ENCODE data around the gene PIK3C3.

Gene PIK3C3

GRCh38 chr18:41936471-41937134 is 18.4 kb upstream of the PIK3C3 start:
- DNase-seq: no peak
- no peaks in the 10 kb centered on the region for H3K36me3 ChIP-seq
- no peaks in the 10 kb centered on the region for H3K27me3 ChIP-seq (ENCODE audit: insufficient read depth, low read depth, severe bottlenecking)
- no peak overlapping the region for H3K4me3 ChIP-seq (ENCODE audit: low read depth, low read length)
- no peaks in the 10 kb centered on the region for H3K9me3 ChIP-seq (ENCODE audit: severe bottlenecking)
- no peak overlapping the region for H3K27ac ChIP-seq
- no peak for TF ChIP-seq CTCF (IDR thresholded peaks at IDR 0.05; ENCODE audit: low read depth, low read length)

DNA sequence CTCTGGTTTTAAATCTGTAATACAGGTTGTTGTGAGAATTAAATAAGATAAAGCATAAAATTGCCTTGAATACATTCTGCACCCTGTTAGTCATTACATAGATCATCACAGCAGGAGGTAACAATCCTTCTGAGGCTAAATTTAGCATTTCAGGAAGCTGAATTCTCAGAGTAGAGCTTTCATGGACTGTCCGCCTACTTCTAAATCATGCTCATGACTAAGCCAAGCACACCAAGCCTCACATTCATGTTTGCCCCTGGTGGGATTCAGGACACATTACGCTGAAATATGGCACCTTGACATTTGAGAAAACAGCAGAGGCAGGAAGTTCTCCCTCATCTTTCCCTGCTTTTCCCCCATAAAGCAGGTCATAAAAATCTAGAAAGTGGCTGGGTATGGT is 16.6 kb upstream of the PIK3C3 start:
- DNase-seq: no peak
- Histone ChIP-seq H3K27ac (no peak overlapping the region), H3K27me3 (ENCODE audit: insufficient read depth, low read depth, severe bottlenecking) (no peaks in the 10 kb centered on the region), H3K9me3 (ENCODE audit: severe bottlenecking) (no peaks in the 10 kb centered on the region), H3K36me3 (no peaks in the 10 kb centered on the region), H3K4me3 (ENCODE audit: low read depth, low read length) (no peak overlapping the region)
- TF ChIP-seq CTCF (IDR thresholded peaks at IDR 0.05; ENCODE audit: low read depth, low read length): no peak

DNA sequence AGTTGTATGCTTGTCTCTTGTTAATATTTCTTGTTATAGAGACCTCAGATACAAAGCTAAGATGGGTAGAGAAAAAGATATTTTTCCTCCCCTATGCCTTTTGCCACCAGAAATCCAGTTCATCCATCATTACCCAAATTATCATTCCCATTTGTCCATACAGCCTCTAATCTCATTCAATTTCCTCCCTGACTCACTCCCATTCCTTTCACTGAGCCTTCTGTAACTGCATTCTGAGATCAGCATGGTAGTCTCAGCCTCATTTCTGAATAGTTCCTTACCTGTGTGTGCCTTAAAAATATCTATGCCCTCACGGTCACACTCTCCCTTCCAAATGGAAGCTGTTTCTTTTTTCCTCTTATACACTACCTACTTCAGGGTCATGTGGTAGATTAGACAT is 15.7 kb upstream of the PIK3C3 start:
- no peak overlapping the region for H3K27ac ChIP-seq
- TF ChIP-seq CTCF (IDR thresholded peaks at IDR 0.05; ENCODE audit: low read depth, low read length): no peak
- H3K36me3 ChIP-seq: no peaks in the 10 kb centered on the region
- DNase-seq: no peak
- no peak overlapping the region for H3K4me3 ChIP-seq (ENCODE audit: low read depth, low read length)
- H3K27me3 ChIP-seq (ENCODE audit: insufficient read depth, low read depth, severe bottlenecking): no peaks in the 10 kb centered on the region
- no peaks in the 10 kb centered on the region for H3K9me3 ChIP-seq (ENCODE audit: severe bottlenecking)

DNA sequence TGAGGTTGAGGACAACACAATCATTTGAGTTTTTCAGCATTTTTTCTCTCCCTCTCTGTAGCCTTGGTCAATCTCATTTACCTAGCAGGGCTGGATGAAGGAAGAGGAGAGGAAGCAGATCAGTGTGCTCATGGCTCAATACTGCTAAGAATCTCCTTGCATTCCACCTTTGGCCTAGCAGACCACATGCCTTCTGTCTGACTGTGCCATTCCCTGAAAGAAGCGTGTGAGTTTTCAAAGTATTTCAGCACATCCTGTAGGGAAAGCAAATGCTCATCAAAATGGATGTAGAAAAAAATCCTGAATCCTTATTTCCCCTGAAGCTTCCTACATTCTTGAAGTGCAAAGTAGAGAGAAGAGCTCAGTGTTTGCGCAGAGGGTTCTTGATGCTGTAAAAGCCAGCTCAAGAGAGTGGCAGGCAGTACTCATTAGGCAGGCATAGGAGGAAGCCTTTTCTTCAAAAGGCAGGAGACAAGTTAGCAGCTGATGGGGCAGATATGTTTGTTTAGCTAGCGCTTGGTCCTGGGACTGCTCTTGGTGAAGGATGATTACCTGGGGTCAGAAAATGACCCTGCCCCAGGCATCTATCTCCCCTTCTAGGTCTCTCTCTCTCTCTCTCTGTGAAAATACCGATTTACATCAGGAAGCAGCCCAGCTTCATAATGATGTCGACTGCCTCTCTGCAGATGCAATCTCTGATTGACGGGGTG is 14.4 kb upstream of the PIK3C3 start:
- TF ChIP-seq CTCF (IDR thresholded peaks at IDR 0.05; ENCODE audit: low read depth, low read length): no peak
- H3K9me3 ChIP-seq (ENCODE audit: severe bottlenecking): no peaks in the 10 kb centered on the region
- no peaks in the 10 kb centered on the region for H3K27me3 ChIP-seq (ENCODE audit: insufficient read depth, low read depth, severe bottlenecking)
- H3K4me3 ChIP-seq (ENCODE audit: low read depth, low read length): no peak overlapping the region
- H3K27ac ChIP-seq: no peak overlapping the region
- H3K36me3 ChIP-seq: no peaks in the 10 kb centered on the region
- no peak for DNase-seq

GRCh38 chr18:41942254-41942653 is 12.8 kb upstream of the PIK3C3 start:
- Histone ChIP-seq H3K27me3 (ENCODE audit: insufficient read depth, low read depth, severe bottlenecking) (no peaks in the 10 kb centered on the region), H3K36me3 (no peaks in the 10 kb centered on the region), H3K4me3 (ENCODE audit: low read depth, low read length) (no peak overlapping the region), H3K27ac (no peak overlapping the region), H3K9me3 (ENCODE audit: severe bottlenecking) (no peaks in the 10 kb centered on the region)
- no peak for DNase-seq
- TF ChIP-seq CTCF (IDR thresholded peaks at IDR 0.05; ENCODE audit: low read depth, low read length): no peak
